ENCODE data around the gene GPC6. TPM values are rescaled to one million over a fixed set of nuclear protein-coding genes. Genes with fewer than 3 reads are reported as not detected.

Gene GPC6
- total and polyA plus RNA-seq, 2 experiments from 2014 or later: 26.0 to 92.8 TPM

DNA sequence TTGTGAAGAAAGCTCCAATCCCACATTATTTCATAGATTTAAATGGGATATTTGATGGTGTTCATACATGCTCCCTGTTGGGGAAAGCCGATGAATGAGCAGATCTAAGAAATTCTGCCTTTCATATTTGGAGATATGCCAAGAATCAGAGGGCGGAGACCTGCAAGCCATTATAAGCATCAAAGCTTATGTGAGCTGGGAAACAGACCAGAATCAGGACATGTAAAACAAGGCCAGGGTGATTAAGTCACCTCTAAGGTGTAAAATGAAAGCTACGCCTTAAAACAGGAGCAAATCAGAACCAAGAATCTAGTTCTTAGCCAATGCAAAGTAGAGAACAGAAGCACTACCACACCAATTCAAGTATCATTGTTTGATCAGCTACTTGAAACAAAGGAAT, 860.5 kb downstream of the GPC6 start:
- WGBS (ENCODE audit: low lambda C conversion rate, missing lambda C conversion rate): 93% methylated on average over 3 of the region's 3 CpGs
- Histone ChIP-seq H3K27me3 (no peaks in the 10 kb centered on the region), H3K4me2 (no peak overlapping the region), H2AFZ (no peak overlapping the region), H3K27ac (no peak overlapping the region), H3K79me2 (no peaks in the 10 kb centered on the region), H3K4me1 (ENCODE audit: insufficient read depth) (no peaks in the 10 kb centered on the region), H4K20me1 (ENCODE audit: insufficient read depth, poor library complexity, severe bottlenecking) (no peaks in the 10 kb centered on the region), H3K36me3 (replicated peaks; ENCODE audit: insufficient read depth, low read depth) (no peaks in the 10 kb centered on the region), H3K4me3 (no peak overlapping the region), H3K9me3 (ENCODE audit: low read depth) (no peaks in the 10 kb centered on the region), H3K9me2 (replicated peaks; ENCODE audit: insufficient read depth) (no peaks in the 10 kb centered on the region)
- no peak for DNase-seq (ENCODE audit: low spot score)
- TF ChIP-seq, protein P1, sequence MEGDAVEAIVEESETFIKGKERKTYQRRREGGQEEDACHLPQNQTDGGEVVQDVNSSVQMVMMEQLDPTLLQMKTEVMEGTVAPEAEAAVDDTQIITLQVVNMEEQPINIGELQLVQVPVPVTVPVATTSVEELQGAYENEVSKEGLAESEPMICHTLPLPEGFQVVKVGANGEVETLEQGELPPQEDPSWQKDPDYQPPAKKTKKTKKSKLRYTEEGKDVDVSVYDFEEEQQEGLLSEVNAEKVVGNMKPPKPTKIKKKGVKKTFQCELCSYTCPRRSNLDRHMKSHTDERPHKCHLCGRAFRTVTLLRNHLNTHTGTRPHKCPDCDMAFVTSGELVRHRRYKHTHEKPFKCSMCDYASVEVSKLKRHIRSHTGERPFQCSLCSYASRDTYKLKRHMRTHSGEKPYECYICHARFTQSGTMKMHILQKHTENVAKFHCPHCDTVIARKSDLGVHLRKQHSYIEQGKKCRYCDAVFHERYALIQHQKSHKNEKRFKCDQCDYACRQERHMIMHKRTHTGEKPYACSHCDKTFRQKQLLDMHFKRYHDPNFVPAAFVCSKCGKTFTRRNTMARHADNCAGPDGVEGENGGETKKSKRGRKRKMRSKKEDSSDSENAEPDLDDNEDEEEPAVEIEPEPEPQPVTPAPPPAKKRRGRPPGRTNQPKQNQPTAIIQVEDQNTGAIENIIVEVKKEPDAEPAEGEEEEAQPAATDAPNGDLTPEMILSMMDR (IDR thresholded peaks at IDR 0.05; ENCODE audit: poor library complexity): no peak
- no peak for TF ChIP-seq EZH2phosphoT487 (IDR thresholded peaks at IDR 0.05; ENCODE audit: low read depth, severe bottlenecking, unreplicated experiment)
- TF ChIP-seq EZH2 (IDR thresholded peaks at IDR 0.05; ENCODE audit: borderline replicate concordance): no peak

DNA sequence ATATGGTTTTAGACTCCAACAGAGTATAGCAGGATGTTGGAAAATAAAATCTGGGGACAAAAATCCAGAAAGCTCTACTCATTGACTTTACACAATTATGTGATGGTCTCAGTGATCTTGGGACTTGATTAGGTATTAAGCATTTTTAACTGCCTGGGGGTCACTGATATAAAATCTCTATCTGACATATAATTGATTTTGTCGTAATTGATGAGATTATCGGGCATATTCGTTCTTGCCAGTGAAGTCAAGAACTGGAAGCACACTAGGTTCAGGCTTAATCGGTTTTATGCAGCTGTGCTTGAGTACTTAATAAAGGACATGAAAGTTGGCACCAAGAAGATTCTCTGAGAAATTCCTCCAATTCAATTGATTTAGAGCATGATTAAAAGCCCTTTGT, 862.1 kb downstream of the GPC6 start:
- Histone ChIP-seq H3K36me3 (replicated peaks; ENCODE audit: insufficient read depth, low read depth) (no peaks in the 10 kb centered on the region), H3K4me3 (no peak overlapping the region), H4K20me1 (ENCODE audit: insufficient read depth, poor library complexity, severe bottlenecking) (no peaks in the 10 kb centered on the region), H3K9me3 (ENCODE audit: low read depth) (peaks cover 9% of the 10 kb centered on the region), H3K4me1 (ENCODE audit: insufficient read depth) (no peaks in the 10 kb centered on the region), H3K27ac (no peak overlapping the region), H3K9me2 (replicated peaks; ENCODE audit: insufficient read depth) (no peaks in the 10 kb centered on the region), H2AFZ (no peak overlapping the region), H3K27me3 (no peaks in the 10 kb centered on the region), H3K4me2 (no peak overlapping the region), H3K79me2 (no peaks in the 10 kb centered on the region)
- no peak for DNase-seq (ENCODE audit: low spot score)
- no peak for TF ChIP-seq EZH2phosphoT487 (IDR thresholded peaks at IDR 0.05; ENCODE audit: low read depth, severe bottlenecking, unreplicated experiment)
- 58% methylated on average over 4 of the region's 4 CpGs for WGBS (ENCODE audit: low lambda C conversion rate, missing lambda C conversion rate)

DNA sequence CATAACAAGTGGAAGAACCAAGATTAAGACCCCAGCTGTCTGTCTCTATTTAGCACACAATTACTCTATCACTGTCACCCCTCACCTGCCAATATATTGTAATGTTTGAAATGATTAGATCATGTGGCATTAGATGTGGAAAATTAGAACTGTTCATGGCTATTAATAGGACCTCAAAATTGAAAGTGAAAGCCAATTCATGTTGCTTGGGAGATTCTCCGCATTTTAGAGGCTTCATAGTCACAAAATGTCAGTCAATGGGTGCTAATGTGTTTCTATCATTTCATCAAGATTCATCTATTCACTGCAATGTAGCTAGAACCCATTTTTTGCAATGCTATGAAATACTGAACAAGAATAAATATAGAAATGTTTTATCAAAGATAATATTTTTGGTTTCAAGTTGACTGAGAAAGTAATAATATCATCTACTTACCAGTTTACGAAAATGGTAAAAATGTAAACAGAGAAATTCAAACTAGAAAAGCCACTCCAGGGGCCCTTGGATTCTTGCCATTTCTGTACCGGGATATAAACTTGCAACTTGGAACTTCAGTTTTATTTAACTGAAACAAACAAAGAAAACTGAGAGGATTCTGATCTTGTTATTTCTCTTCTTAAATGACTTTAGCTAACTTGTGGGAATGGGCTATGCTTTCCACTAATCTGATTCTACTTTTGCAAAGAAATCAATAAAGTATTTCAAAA, 864.3 kb downstream of the GPC6 start:
- no peak overlapping the region for H3K4me3 ChIP-seq
- no peak for DNase-seq (ENCODE audit: low spot score)
- no peaks in the 10 kb centered on the region for H3K36me3 ChIP-seq (replicated peaks; ENCODE audit: insufficient read depth, low read depth)
- H2AFZ ChIP-seq: no peak overlapping the region
- no peaks in the 10 kb centered on the region for H3K79me2 ChIP-seq
- peaks cover 9% of the 10 kb centered on the region for H3K9me3 ChIP-seq (ENCODE audit: low read depth)
- H4K20me1 ChIP-seq (ENCODE audit: insufficient read depth, poor library complexity, severe bottlenecking): no peaks in the 10 kb centered on the region
- no peaks in the 10 kb centered on the region for H3K27me3 ChIP-seq
- H3K27ac ChIP-seq: no peak overlapping the region
- no peaks in the 10 kb centered on the region for H3K9me2 ChIP-seq (replicated peaks; ENCODE audit: insufficient read depth)
- H3K4me1 ChIP-seq (ENCODE audit: insufficient read depth): peaks cover 4% of the 10 kb centered on the region
- TF ChIP-seq EZH2phosphoT487 (IDR thresholded peaks at IDR 0.05; ENCODE audit: low read depth, severe bottlenecking, unreplicated experiment) (no peak), EZH2 (IDR thresholded peaks at IDR 0.05; ENCODE audit: borderline replicate concordance) (no peak)
- TF ChIP-seq, protein P1 (IDR thresholded peaks at IDR 0.05; ENCODE audit: poor library complexity): no peak
- 60% methylated on average over 3 of the region's 3 CpGs for WGBS (ENCODE audit: low lambda C conversion rate, missing lambda C conversion rate)
- no peak overlapping the region for H3K4me2 ChIP-seq

DNA sequence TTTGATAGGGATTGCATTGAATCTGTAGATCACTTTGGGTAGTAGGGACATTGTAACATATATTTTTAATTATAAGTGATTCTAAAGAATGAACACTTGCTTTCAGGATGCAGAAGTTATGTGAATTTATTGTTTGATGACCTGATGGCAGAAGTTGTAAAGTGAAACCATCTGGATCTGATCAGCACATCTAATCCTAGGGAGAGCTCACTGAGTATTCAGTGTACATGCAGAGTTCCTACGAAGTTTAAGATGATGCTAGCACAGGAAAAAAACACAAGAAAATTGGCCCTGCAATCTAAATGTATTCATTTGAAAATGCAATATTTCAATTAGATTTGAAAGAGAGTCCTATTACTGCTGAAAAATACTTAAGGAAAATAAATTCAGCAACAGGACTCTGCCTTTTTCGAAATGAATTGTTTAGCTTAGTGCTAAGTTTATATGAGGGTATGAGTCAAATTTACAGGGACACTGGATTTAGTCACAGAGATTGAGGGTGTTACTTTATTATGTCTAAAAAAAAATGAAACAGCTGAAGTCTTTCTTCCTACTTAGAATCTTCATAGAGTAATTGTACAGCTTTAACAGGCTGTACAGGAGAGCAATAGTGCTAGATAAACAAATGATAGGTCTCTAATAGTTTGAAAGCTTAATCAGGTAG, 867.2 kb downstream of the GPC6 start:
- no peak for DNase-seq (ENCODE audit: low spot score)
- Histone ChIP-seq H3K4me3 (no peak overlapping the region), H3K79me2 (no peaks in the 10 kb centered on the region), H2AFZ (no peak overlapping the region), H3K36me3 (replicated peaks; ENCODE audit: insufficient read depth, low read depth) (no peaks in the 10 kb centered on the region), H3K27ac (no peak overlapping the region), H3K9me2 (replicated peaks; ENCODE audit: insufficient read depth) (no peaks in the 10 kb centered on the region), H3K4me2 (no peak overlapping the region), H4K20me1 (ENCODE audit: insufficient read depth, poor library complexity, severe bottlenecking) (no peaks in the 10 kb centered on the region), H3K4me1 (ENCODE audit: insufficient read depth) (peaks cover 4% of the 10 kb centered on the region), H3K27me3 (no peaks in the 10 kb centered on the region), H3K9me3 (ENCODE audit: low read depth) (peaks cover 9% of the 10 kb centered on the region)
- WGBS (ENCODE audit: low lambda C conversion rate, missing lambda C conversion rate): 52% methylated on average over 2 of the region's 2 CpGs
- TF ChIP-seq EZH2 (IDR thresholded peaks at IDR 0.05; ENCODE audit: borderline replicate concordance) (no peak), EZH2phosphoT487 (IDR thresholded peaks at IDR 0.05; ENCODE audit: low read depth, severe bottlenecking, unreplicated experiment) (no peak)
- TF ChIP-seq, protein P1 (IDR thresholded peaks at IDR 0.05; ENCODE audit: poor library complexity): no peak
